HepG2 (cell line): ENCODE measurements around the gene GP9. TPM values are rescaled to one million over a fixed set of nuclear protein-coding genes. Genes with fewer than 3 reads are reported as not detected.
"Not testable (repeated sequence)": the region's sequence is repeated elsewhere in the genome, so short reads cannot be mapped to it uniquely, and the experiment has no call there.

Source experiments
- ATAC-seq: fragments of 200-7000 bp; cut with Tn5 transposase; 3 replicates; pipeline ENCODE4 v1.9.1; 2020; ENCODE audit warnings: mild to moderate bottlenecking, moderate library complexity
- BruUV-seq: library from RNA; stranded (reverse); fragments of 400-500 nt; replicated peaks from 2 replicates; lab custom pipeline; 2021; lab: Mats Ljungman, UMichigan
- CTCF ChIA-PET: fragments of 300-600 bp; formaldehyde crosslinking; extraction: SDS; loops from one replicate; lab custom pipeline; 2021; ENCODE audit warnings: low total read pairs, inconsistent platforms, low intra/inter-chr PET ratio; lab: Yijun Ruan, JAX
- POLR2A ChIA-PET: fragments of 350-600 bp; sonication (Branson Sonifier 250); formaldehyde crosslinking; loops from one replicate; lab custom pipeline; 2020; ENCODE audit warnings: antibody characterized with exemption, inconsistent platforms; lab: Yijun Ruan, JAX
- DNase-seq: peaks from one replicate; pipeline ENCODE4 v3.0.0-alpha.2; 2015; ENCODE audit warnings: low spot score
- FAIRE-seq: peaks from 3 replicates; lab custom pipeline; 2011; peaks lifted over from hg19 to GRCh38; lab: Jason Lieb, UNC
- H2AFZ ChIP-seq: one replicate; pipeline ENCODE4 v1.6.1; 2011; ENCODE audit warnings: low read length, inconsistent platforms
- H3K27ac ChIP-seq: fragments of 300-600 bp; 3 replicates; pipeline ENCODE4 v1.8.0; 2011; ENCODE audit warnings: mixed run types, mild to moderate bottlenecking, mixed read lengths, low read length, inconsistent platforms; ENCODE audit not compliant: insufficient read depth; ENCODE audit errors: extremely low read length
- H3K27me3 ChIP-seq, 2 experiments: fragments of 200-600 bp in 1 of 2; 2 replicates in 1 of 2; 3 replicates in 1 of 2; pipeline versions ENCODE4 v1.6.0 to v1.8.0; 2011; ENCODE audit warnings: low read length in 2 of 2, mild to moderate bottlenecking in 2 of 2, moderate library complexity in 2 of 2, inconsistent platforms in 1 of 2; ENCODE audit not compliant: insufficient read depth in 2 of 2, control insufficient read depth in 1 of 2
- H3K36me3 ChIP-seq, 2 experiments: fragments of 200-600 bp in 1 of 2; replicated peaks in 1 of 2; 2 replicates in 1 of 2; 3 replicates in 1 of 2; pipeline versions ENCODE4 v1.5.1 to v1.8.0; 2011; ENCODE audit warnings: low read length in 2 of 2, inconsistent platforms in 1 of 2; ENCODE audit not compliant: insufficient read depth in 2 of 2, control insufficient read depth in 1 of 2
- H3K4me1 ChIP-seq: 2 replicates; pipeline ENCODE4 v1.5.1; 2012; ENCODE audit warnings: low read length, inconsistent platforms; ENCODE audit not compliant: insufficient read depth
- H3K4me2 ChIP-seq: 2 replicates; pipeline ENCODE4 v1.6.0; 2011; ENCODE audit warnings: low read depth, low read length, inconsistent platforms
- H3K4me3 ChIP-seq, 3 experiments: fragments of 200-600 bp in 1 of 3; sonication (generic), shearing (Covaris generic) in 1 of 3; replicated peaks in 1 of 3; 2 replicates each; pipeline ENCODE4 v1.5.1; 2011 to 2016; ENCODE audit warnings: low read length in 3 of 3, inconsistent platforms in 2 of 3, low read depth in 2 of 3, mild to moderate bottlenecking in 2 of 3, control low read depth in 1 of 3, mixed read lengths in 1 of 3; ENCODE audit not compliant: insufficient read depth in 1 of 3
- H3K79me2 ChIP-seq: one replicate; pipeline ENCODE4 v1.6.1; 2011; ENCODE audit warnings: low read length, inconsistent platforms; ENCODE audit not compliant: insufficient read depth
- H3K9ac ChIP-seq: 2 replicates; pipeline ENCODE4 v1.6.0; 2011; ENCODE audit warnings: mild to moderate bottlenecking, low read depth, low read length, inconsistent platforms; ENCODE audit not compliant: insufficient read depth
- H3K9me3 ChIP-seq: 2 replicates; pipeline ENCODE4 v1.5.1; 2012; ENCODE audit warnings: mild to moderate bottlenecking, low read length
- H4K20me1 ChIP-seq: 2 replicates; pipeline ENCODE4 v1.6.0; 2011; ENCODE audit warnings: inconsistent platforms, mild to moderate bottlenecking, low read length, moderate library complexity; ENCODE audit not compliant: insufficient read depth
- AGO2 ChIP-seq: fragments of 200-400 bp; formaldehyde crosslinking; optimal IDR thresholded peaks from 2 replicates; pipeline ENCODE3; 2017; ENCODE audit warnings: mild to moderate bottlenecking, low read depth, low read length, moderate library complexity
- IKZF5 ChIP-seq: IDR thresholded peaks from 2 replicates; pipeline ENCODE4 v1.6.1; 2018; ENCODE audit warnings: missing genetic modification reagents, mild to moderate bottlenecking, missing compliant biosample characterization
- MED8 ChIP-seq: sonication (generic); formaldehyde crosslinking; IDR thresholded peaks from 2 replicates; pipeline ENCODE4 v1.8.1; 2023; ENCODE audit warnings: mild to moderate bottlenecking, missing genetic modification reagents; ENCODE audit not compliant: insufficient replicate concordance
- ZNF253 ChIP-seq: sonication (generic); formaldehyde crosslinking; IDR thresholded peaks from 2 replicates; pipeline ENCODE4 v1.8.0; 2022; ENCODE audit warnings: mild to moderate bottlenecking, missing genetic modification reagents, borderline replicate concordance
- WGBS: methylation state at CpG from one replicate; pipeline ENCODE4 v1.1.6; 2017; ENCODE audit warnings: low lambda C conversion rate; 5-methylcytosine and 5-hydroxymethylcytosine counted together
- in situ Hi-C: cut with HindIII; loops from 2 replicates; pipeline ENCODE4 v1.10.0; 2017; ENCODE audit warnings: low pct_unique_long_range_greater_than_20kb; ENCODE audit not compliant: extremely low pct_ligation_motif_present
- intact Hi-C: fragments of 100-400 bp; cut with micrococcal nuclease; formaldehyde crosslinking; loops from one replicate; pipeline ENCODE4 v1.10.0; 2022; ENCODE audit not compliant: unreplicated experiment
- polyA plus RNA-seq, 8 experiments: library from polyadenylated mRNA; depleted of rRNA in 3 of 8; stranded (reverse) in 7 of 8; unstranded in 1 of 8; fragments of >200 nt; fragmentation: Illumina TruSeq in 4 of 8; extraction: Trizol in 4 of 8; gene quantifications; 2 replicates each; pipeline versions ENCODE4 v1.2.1 to v1.2.3, GENCODE V29; 2011 to 2016; ENCODE audit warnings: low read depth in 4 of 8, missing spikeins in 1 of 8, mixed read lengths in 1 of 8; ENCODE audit not compliant: insufficient read depth in 1 of 8
- total RNA-seq, 5 experiments: library from RNA; depleted of rRNA; stranded (reverse); fragments of >200 nt; fragmentation: Illumina TruSeq; extraction: Trizol; gene quantifications; 2 replicates each; pipeline ENCODE4 v1.2.3, GENCODE V29; 2016; ENCODE audit warnings: low read depth in 1 of 5

GP9 gene
- total and polyA plus RNA-seq, 2 of the 13 experiments (the other 11 are each of a cell fraction or from before 2014, with no cell fraction given), result not detected

DNA sequence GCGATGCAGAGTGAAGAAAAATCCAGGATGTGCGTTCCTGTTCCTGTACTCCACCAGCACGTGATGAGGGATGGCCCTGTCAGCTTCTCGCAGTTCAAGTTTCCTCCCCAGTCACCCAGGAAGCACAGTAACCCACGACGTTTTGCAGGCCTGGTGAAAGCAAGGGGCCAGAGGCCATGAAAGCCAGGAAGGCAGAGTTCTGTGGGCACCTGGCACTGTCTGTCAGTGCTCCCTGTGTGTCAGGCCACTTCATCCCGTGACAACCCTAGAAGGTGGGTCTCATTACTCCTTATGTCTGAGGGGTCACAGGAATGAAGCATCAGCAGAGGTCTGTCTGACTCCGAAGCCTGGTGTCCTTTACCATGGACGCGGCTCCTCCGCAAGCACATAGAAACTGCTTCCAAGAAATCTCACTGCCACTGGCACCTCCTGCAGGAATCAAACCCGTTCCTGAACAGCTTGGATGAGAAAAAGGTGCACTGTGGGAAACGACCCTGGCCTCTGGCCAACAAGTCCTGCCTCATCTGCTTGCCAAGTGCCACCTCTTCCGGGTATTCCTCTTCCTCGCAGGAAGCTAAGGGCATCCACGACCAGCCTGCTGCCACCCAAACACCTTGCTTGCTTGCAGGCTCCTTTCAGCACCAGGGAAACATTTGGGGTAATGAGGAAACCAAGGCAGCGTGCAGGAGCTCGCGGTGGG is 46.4 kb downstream of the GP9 start:
- Histone ChIP-seq H2AFZ (no peak overlapping the region), H3K4me2 (no peak overlapping the region), H3K27ac (no peak overlapping the region), H3K4me1 (peaks cover 16% of the 10 kb centered on the region), H3K79me2 (peaks cover 46% of the 10 kb centered on the region), H3K9ac (no peak overlapping the region), H3K4me3 (no peak overlapping the region), H3K36me3 (peaks cover 2 to 30% of the 10 kb centered on the region in 2 experiments; a peak in 3 of 5 replicates), H3K9me3 (no peaks in the 10 kb centered on the region), H4K20me1 (peaks cover 18% of the 10 kb centered on the region; the same call in 1 of the 2 replicates), H3K27me3 (no peaks in the 10 kb centered on the region)
- DNase-seq (no peak), FAIRE-seq (no peak), ATAC-seq (no peak)
- ChIA-PET CTCF (no interaction called here), POLR2A (interaction anchor here (2.1 to 2.9 kb wide), 2 partner anchors 12 to 14 kb away, joined by 5 to 9 read pairs; partner anchors contain the start of gene RAB43)
- no TSS peak for BruUV-seq
- WGBS, result 100% methylated on average over 8 of the region's 19 CpGs
- TF ChIP-seq AGO2 (peak; percentile 4), MED8 (CRISPR knock-in tag) (no peak)
- in situ Hi-C loops, result no loop called here
- intact Hi-C loops, result no loop called here

DNA sequence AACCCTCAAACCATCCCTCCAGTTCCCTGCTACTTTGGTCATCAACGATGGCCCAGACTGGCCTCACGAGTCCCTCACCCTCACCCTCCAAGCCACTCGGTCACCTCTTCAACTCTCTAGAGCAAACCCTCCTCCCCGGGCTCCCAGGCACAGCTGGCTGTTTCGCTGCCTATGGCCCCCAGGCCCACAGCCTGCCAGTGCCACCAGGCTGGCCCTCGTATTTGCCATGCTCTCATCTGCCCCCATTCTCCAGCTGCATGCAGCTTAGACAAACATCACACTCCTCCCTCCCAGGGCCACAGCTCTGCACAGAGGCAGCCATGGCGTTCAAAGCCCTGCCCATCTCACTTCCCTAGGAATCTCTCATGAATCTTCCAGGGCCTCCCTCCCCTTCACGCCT is 47.2 kb downstream of the GP9 start:
- Histone ChIP-seq H3K27me3 (no peaks in the 10 kb centered on the region), H3K9ac (no peak overlapping the region), H3K4me3 (no peak overlapping the region), H3K36me3 (peaks cover 2 to 30% of the 10 kb centered on the region in 2 experiments; a peak in 4 of 5 replicates), H3K4me2 (no peak overlapping the region), H3K9me3 (no peaks in the 10 kb centered on the region), H4K20me1 (peaks cover 18% of the 10 kb centered on the region; the same call in 1 of the 2 replicates), H3K27ac (no peak overlapping the region), H3K79me2 (peaks cover 50% of the 10 kb centered on the region), H3K4me1 (peaks cover 22% of the 10 kb centered on the region), H2AFZ (no peak overlapping the region)
- ChIA-PET POLR2A (interaction anchor here (2.1 to 2.9 kb wide), 2 partner anchors 12 to 13 kb away, joined by 5 to 9 read pairs; partner anchors contain the start of gene RAB43), CTCF (no interaction called here)
- BruUV-seq, result no TSS peak
- FAIRE-seq, result no peak
- intact Hi-C loops (no loop called here), in situ Hi-C loops (no loop called here)
- ATAC-seq, result no peak; the same call in 2 of the 3 replicates
- WGBS, result 97% methylated on average over 8 of the region's 8 CpGs
- 0 out of 2 replicates have a peak, but pooled peaks have one; percentile 17 for TF ChIP-seq ZNF253 (CRISPR knock-in tag)
- TF ChIP-seq AGO2, result peak; percentile 58
- no peak for TF ChIP-seq IKZF5 (CRISPR knock-in tag)
- DNase-seq, result no peak

GRCh38 chr3:129111076-129111780 is 50.6 kb downstream of the GP9 start:
- H3K27ac ChIP-seq, in situ Hi-C loops, DNase-seq, H3K27me3 ChIP-seq, intact Hi-C loops, H3K4me2 ChIP-seq, H3K9ac ChIP-seq, ATAC-seq, FAIRE-seq, H3K4me3 ChIP-seq, H2AFZ ChIP-seq, BruUV-seq, POLR2A ChIA-PET, CTCF ChIA-PET, H3K9me3 ChIP-seq: not testable (repeated sequence)
- Histone ChIP-seq H3K36me3 (peaks cover 6 to 31% of the 10 kb centered on the region in 2 experiments; a peak in 4 of 5 replicates), H4K20me1 (peaks cover 16% of the 10 kb centered on the region; the same call in 1 of the 2 replicates), H3K4me1 (peaks cover 38% of the 10 kb centered on the region), H3K79me2 (peaks cover 49% of the 10 kb centered on the region)
- 97% methylated on average over 10 of the region's 10 CpGs for WGBS
